Stimulated activated CD8-positive, alpha-beta memory T cell treated with anti-CD3 and anti-CD28 coated beads, Interleukin-7, amount 100 ng/mL, for 1 hour (primary cell): ENCODE results near the gene LONRF3.
A peak's percentile ranks its signal among the peaks of the same experiment; 100 is the strongest.

Experiments
- DNase-seq, 2 donors: peaks; one replicate each; pipeline ENCODE4 v3.0.0-alpha.2; 2020; ENCODE audit warnings: low read depth in 2 of 2

LONRF3 gene

DNA sequence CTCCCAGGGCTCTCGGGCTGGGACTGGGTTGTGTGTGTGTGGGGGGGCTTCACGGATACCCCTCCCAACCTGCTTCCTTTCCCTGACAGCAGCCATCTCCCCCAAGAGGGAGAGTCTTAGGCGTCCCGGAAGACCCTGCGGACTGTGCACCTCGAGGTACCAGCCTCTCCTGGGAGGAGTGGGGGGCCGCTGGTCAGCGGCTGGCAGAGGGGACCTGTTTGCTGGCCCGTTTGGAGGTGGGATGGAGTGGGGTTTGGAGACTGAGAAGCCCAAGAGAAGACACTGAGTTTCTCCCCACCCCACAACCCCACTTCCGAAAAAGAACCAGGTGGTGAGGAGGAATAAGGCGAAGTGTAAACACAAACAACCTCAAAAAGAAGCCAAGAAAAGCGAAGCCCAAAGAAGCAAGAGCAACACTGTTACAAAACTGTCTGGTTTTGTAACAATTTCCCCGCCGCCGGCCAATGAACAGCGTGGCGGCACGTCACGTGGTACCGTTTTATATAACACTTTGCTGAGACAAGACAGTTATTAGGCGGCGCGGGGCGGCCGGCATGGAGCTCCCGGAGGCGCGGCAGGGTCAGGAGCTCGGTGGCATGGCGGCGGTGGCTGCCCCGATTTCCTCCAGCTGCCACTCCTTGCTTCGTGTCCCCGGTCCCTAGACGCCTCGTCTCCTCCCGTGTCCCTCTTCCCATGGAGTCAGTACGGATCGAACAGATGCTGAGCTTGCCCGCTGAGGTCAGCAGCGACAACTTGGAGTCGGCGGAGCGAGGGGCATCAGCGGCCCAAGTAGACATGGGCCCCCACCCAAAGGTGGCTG lies at the start of gene LONRF3:
TSS of gene LONRF3 (plus strand) at position 531 of the 820 bp plus-strand sequence. CDS start at position 694, 163 bp downstream.
- peak; percentile 24 to 39 for DNase-seq

DNA sequence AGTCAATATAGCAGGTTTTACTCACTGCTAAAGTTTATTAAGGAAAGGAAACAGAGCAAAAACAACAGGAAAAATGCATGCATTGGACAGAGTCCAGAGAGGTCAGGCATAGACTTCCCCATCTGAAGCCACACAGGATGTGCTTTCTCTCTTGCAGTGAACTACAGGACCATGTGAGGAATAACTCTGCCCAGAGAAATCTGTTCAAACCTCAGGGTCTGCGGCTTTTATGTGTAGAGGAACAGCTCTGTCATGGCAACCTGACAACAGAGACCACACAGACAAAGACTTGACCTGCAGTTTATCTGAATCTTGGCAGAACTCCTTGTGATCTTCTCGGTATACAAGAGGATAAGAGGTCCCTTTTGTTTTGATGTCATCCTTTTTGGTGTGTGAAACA lies 46.3 kb upstream of the LONRF3 start:
- DNase-seq = no peak

DNA sequence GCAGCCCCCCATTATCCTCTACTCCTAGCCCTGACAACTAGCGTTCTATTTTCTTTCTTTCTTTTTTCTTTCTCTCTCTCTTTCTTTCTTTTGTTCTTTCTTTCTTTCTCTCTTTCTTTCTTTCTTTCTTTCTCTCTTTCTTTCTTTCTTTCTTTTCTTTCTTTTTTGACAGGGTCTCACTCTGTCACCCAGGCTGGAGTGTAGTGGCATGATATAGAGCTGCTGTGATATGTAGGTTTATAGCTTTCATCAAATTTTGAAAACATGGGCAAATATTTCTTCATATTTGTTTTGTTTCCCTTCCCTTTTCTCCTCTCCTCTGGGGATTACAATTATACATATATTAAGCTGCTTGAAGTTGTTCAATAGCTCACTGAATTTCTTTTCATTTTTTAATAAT lies 39.1 kb upstream of the LONRF3 start:
- no peak for DNase-seq

DNA sequence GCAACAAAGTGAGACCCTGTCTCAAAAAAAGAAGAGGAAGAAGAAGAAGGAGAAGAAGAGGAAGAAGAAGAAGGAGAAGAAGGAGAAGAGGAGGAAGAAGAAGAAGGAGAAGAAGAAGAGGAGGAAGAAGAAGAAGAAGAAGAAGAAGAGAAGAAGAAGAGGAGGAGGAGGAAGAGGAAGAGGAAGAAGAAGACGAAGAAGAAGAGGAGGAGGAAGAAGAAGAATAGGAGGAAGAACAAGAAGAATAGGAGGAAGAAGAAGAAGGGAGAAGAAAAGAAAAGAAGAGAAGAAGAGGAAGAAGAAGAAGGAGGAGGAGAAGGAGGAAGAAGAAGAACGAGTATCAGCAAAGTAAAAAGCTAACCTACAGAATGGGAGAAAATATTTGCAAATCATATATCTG lies 33.3 kb upstream of the LONRF3 start:
- DNase-seq = no peak

DNA sequence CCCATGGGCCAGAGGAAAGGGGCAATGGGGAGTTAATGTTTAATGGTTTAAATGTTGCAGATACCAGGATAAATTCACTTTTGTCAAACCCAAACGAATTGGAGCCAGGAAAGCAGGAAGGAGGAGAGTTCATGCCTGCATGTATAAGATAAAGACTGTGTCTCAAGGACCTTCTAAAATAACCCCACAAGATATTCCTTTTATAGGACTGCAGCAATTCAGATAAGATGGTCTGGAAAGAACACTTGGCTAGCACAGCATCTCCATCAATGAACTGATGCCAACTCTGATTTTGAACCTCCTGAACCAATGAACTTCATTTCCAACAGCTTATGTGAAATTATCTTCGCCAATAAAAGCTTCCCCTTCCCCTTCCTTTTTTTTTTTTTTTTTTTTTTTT lies 31.3 kb upstream of the LONRF3 start:
- DNase-seq = no peak

DNA sequence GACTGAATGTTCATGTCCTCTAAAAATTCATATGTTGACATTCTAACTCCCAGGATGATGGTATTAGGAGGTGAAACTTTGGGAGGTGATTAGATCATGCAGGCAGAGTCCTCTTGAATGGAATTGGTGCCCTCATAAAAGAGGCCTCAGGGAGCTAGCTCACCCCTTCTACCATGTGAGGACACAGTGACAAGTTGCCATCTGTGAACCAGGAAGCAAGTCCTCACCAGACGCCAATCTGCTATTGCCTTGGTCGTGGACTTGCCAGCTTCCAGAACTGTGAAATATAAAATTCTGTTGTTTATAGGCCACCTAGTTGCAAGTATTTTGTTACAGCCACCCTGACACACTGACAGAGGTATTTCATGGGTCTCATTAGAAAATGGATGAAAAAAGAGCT lies 28.5 kb upstream of the LONRF3 start:
- no peak for DNase-seq

DNA sequence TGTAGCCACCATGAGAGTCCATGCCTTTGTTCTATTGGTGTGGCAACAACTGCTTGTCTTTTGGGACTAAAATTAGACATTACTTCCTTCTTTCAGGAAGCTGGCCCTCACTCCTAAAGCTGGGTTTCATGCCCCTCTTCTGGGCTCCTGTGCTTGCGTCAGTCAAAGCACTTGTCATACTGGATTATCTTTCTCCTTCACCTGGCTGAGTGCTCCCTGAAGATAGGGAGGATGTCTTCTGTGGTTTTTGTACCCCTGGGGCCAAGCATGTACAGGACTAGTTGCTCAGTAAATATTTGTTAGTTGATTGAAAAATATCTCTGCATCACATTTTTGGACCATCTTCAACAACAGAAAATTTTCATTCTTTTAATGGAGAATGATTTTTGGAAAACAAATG lies 26.1 kb upstream of the LONRF3 start:
- no peak for DNase-seq

DNA sequence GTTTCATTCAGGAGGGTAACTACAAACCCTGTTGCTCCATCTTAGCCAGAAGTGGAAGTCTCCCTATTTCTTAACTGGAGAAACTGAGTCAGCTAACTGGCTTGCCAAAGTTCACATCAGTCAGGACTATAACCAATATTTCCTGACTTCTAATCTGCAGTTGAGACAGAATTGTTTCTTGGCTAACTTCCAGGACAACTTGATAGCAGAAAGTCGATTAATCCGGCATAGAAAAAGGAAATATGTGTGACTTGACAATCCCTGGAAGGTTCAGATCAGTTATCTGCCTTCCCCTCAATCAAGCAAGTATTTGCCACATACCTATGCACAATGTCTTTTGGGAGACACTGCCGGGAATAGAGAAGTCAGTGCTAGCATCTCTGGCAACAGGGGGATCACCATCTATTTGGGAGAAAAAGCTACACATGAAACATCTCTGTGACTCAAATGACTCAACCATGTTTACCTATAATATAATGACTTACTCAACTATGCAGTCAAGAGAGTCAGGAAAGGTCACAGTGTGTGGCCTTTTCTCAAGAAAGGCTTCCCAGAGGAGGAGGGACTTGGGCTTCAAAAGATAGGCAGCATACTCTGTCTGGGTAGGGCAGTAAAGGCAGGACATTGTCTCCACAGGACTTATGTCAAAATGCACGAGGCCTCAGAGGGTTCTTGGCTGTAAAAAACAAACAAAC lies 12.4 kb upstream of the LONRF3 start:
- DNase-seq = no peak

DNA sequence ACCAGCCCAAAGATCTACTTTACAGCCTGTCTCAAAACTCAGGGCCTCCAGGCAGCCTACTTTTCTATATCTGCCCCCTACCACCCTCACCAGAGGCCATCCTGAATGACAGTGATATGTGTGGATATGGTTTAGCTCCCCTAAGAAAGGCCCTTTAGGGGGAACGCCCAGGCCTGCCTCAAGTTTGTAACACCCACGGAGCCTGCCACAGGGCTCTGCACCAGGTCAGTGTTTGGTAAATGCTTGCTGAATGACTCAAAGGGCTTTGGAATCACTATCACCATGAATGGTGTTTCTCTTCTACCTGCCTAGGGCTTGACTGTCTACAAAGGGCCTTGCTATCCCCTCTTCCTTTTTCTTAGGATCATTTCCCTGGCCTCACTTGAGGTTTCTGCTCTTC lies 11.3 kb upstream of the LONRF3 start:
- DNase-seq = no peak

DNA sequence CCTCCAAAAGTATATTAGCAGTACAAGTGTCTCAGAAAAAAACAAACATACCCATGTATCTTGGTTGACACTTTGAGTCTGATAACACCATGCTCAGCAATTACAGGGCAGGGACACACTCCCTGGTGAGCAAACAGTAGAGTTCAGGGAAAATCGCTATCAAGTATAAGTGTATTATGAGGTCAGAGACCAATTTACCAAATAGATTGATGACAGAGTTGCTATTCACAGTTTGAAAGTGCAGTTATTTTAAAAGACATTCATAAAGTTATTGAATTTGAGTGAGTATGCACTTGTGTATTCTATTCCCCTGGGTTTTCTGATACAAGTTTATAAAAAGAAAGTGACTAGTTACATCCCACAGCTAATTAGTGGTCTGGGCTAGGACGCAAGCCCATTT lies 10.2 kb upstream of the LONRF3 start:
- no peak for DNase-seq

DNA sequence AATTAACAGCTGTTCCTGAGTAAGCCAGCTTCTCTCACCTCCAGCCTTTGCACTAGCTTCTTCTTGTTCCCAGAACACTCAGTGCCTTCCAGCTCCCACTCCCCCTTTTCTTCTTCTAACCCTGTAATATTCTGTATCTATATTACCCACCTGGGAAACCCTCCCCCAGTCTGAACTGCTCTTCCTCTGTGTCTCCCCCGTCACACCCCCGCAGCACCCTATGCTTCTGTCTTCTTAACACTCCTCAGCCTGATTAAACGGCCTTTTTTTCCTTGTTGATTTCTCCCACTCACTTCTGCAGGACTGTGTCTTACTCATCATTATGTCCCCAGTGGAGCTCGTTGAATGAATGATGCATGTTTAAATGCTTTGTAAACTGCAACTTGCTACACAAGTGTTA lies 9.0 kb upstream of the LONRF3 start:
- DNase-seq = no peak

DNA sequence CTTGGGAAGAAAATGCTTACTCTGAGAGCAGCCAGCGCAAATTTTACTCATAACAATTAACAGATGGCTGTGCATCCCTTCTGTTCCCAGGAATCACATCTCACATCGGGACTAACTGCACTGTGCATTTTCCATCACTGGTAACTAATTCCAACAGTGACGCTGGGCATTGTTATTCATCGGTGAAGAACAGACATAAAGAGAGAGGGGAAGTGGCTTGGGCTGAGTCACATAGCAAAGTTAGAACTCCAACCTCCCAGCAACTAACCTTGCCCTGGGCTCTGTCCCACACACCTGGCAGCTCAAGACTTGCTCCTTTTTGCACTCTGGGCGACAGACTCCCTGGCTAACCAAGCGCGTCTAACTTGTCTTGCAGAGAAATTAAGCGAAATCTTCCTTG lies 6.4 kb upstream of the LONRF3 start:
- no peak for DNase-seq

DNA sequence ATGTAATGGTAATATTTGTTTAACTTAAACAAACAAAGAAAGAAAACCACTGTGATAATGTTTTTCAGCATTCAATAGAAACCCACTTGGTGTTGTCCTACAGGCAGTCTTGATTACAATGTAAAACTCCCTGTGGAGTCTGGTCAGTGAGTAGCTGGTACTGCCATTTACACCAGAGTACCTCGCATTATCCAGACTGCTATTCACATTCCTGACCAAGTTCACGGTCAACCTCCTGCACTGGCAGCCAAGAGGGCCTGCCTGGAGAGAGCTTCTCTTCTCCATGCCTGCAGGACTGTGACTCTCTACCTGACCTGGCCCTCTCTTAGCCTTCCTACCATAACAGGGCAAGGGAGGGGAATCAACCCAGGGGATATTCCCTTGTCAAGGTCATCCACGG lies 2.9 kb upstream of the LONRF3 start:
- DNase-seq = no peak

DNA sequence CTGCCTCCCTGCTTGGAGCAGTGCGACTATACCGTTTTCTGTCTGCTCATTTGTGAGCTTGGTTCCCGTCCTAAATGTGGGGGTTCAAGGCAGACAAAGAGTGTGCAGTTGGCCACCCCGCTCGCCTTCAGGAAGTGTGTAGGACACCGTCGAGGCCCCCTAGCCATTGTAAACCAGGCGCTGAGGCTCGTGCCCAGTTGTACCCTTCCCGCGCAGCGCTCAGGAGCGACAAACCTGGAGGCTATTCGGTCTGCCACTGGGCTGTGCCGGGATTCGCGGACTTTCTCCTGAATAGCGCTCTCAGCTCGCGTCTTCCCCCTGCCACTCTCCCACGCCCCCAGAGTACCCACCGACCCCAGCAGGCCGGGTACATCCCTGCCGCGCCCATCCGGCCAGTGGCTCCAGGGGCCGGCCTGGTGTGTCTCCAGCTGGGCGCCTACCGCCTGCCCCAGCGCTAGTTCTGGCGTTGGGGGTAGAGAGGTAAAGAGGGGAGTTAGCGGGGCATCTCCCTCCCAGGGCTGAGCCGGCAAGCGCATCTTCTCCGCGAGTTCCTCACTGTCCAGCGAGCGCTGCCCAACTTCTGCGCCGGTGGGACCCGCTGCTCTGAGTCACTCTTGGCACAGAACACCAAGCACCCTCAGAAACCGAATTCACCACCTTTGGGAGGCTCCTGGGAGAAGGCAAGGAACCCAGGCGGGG lies 880 bp upstream of the LONRF3 start:
- no peak for DNase-seq

DNA sequence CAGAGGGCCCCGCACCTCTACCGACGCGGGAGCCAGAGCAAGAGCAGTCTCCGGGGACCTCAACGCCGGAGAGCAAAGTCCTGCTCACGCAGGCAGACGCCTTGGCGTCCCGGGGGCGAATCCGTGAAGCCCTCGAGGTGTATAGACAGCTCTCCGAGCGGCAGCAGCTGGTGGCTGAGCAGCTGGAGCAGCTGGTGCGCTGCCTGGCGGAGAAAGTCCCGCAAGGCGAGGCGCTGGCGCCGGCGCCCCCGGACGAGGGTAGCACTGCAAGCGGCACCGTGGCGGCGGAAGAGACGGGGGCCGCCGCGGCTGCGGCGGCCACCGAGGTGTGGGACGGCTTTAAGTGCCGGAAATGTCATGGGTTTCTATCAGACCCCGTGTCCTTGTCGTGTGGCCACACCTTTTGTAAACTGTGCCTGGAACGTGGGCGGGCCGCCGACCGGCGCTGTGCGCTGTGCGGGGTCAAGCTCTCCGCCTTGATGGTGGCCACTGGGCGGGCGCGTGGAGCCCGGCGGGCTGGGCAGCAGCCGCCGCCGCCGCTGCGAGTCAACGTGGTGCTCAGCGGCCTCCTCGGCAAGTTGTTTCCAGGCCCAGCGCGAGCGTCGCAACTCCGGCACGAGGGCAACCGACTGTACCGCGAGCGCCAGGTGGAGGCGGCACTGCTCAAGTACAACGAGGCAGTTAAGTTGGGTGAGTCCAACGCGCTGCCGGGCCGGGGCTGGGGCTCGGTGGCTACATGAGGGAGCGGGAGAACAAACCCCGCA lies 672 bp downstream of the LONRF3 start:
- DNase-seq = peak in 1 of 2 donors; percentile 13

DNA sequence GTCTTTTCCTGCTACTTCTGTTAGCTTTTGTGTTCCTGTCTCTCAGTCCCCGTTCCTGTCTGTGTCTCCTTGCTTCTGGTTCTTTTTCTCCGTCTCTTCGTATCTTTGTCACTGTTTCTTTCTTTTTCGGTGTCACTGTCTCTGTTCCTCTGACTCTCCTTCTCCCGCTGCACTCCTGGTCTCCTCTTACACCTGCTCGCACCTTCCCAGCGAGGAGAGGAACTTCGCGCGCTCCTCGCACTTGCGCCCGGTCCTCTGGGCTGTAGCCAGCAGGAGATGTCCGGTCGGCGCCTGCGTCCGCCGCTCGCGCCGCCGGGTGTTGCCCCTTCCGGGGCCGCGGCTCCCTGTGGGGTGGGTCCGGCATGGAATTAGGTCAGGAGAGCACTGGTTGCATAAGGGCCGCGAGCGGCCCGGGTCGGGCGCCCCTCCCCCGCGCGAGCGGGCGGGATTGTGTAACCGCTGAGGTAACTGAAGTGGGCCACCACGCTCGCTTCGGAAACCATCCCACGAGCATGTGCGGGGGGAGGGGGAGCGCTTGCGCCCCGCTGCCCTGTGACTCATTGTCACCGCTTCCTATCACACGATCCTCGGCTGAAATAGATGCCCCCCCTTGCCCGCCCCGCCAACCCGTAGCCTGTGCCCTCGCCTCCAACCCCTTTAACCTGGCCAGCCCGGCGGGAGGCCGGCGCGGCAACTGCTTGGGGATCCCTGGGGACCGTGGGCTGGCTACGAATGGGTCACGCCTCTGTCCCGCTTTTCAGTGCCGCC lies 1.6 kb downstream of the LONRF3 start:
- peak; percentile 35 to 49 for DNase-seq

DNA sequence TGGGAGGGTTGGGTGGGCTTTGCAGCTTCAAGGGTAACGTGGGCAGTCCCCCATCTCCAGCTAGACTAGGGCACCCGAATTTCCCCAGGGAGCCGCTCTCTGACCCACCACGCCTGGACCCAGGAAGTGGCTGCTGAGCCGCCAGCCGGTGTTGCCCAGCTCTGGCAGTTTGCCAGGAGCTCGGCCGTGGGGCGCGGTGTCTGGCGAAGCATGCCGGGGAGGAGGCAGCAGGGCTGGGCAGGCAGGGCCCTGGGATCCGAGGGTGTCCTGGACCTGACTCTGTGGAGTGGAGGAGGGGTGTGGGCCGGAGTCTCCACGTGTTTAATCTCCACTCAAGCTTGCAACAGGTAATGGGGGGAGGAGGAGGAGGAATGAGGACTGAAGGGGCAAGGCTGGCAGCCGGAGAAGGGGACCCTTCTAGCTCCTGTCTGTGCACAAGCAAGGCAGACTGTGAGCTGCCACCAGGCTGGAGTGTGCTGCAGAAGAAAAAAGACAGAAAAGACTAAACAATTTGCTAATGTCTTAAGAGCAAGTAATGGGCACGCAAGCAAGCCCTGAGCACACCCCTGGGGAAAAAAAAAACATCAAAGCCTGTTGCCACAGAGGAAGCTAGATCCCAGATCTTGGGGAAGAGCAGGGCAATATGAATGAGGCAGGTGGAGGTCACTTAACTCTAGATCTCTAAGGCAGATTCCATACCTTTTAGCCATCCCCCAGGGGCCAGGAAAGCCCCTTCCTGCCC lies 2.4 kb downstream of the LONRF3 start:
- DNase-seq = no peak

DNA sequence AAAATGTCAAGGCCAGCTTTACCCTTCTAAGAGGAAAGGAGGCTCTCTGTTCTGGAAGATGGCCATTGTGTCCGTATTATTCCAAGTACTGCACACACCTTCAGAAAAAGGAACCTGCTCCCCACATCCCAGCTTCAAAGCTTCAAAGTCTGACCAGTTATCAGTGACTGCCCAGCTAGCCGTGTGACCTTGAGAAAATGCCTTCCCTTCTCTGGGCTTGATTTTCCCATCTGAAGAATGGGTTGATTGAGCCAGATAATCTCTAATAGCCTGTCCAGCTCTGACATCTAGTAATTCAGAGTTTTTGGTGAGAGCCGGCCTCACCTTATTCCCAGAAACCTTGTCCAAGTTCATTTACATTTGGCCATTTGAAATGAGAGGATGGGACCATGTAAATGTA lies 3.0 kb downstream of the LONRF3 start:
- no peak for DNase-seq

DNA sequence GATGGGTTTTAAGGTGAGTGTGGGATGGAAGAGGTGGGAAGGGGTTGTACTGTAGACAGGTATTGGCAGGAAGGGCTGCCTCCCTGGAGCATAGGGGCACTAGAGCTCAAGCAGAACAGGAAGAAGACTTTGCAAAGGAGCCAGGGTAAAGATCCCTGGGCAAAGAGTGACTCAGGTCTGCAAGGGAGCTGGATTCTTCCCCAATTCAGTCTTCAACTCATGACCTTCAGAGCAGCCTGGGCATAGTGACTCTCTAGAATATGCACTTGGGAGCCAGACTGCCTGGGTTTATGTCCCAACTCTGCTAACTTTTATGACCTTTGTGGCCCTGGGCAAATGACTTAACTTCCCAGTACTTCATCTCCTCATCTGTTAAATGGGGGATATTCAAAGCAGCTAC lies 4.0 kb downstream of the LONRF3 start:
- no peak for DNase-seq

DNA sequence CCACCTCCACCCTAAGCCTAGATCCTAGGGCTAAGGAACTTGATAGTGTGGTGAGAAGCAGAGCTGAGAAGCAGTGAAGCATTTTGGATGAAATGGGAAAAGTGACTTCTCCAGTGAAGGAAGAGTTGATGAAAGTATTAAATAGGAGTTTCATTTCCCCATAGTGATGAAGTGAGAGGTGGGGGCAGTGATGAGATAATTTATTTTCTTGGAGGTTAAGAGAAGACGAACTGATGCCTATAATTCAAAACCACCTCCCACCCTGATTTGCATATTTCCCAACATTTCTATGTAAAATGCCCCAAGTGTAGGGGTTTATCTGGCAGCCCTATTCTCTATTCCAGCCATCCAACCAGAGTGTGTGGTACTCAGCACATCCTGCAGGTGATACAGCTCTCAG lies 6.3 kb downstream of the LONRF3 start:
- DNase-seq = no peak

DNA sequence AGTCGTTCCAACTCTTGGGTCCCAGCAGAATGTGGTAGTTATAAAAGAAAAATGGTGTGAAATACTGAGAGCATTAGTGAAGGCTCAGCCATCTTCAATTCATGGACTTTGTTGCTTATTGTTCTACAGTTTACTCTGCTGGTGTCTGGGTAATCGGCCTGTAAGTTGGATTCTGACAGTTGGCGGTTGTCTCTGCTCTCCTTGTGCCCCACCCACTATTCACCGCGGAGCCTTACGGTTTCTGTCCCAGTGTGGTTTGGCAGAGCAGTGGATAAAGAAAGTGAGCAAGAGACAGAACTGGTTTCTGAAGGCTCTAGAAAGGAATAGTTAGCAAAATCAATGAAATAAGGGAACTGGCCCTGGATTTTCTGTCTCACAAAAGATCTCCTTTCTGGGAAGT lies 9.1 kb downstream of the LONRF3 start:
- no peak for DNase-seq
